Endothelial cell of umbilical vein (primary cell): ENCODE results near the gene PTH1R. TPM values are rescaled to one million over a fixed set of nuclear protein-coding genes. Genes with fewer than 3 reads are reported as not detected.

Experiments used
- BruUV-seq: library from RNA; stranded (reverse); fragments of 400-500 nt; replicated peaks from 2 replicates; lab custom pipeline; 2021; lab: Mats Ljungman, UMichigan
- CTCF ChIA-PET: fragments of 300-600, 350-600 bp; sonication (Branson Sonifier 250); formaldehyde crosslinking; loops from one replicate; lab custom pipeline; 2021; ENCODE audit warnings: antibody characterized with exemption, inconsistent platforms; lab: Charles Lee
- POLR2A ChIA-PET: fragments of 300-600, 350-600 bp; sonication (Branson Sonifier 250); formaldehyde crosslinking; loops from one replicate; lab custom pipeline; 2021; ENCODE audit warnings: antibody characterized with exemption, inconsistent platforms; lab: Charles Lee
- DNase-seq: peaks from one replicate; pipeline ENCODE4 v3.0.0-alpha.2; 2011; ENCODE audit warnings: low read depth, low spot score
- FAIRE-seq: peaks from 2 replicates; lab custom pipeline; 2011; peaks lifted over from hg19 to GRCh38; lab: Jason Lieb, UNC
- H2AFZ ChIP-seq: 2 replicates; pipeline ENCODE4 v1.6.0; 2012; ENCODE audit warnings: low read depth, low read length, control low read depth, inconsistent platforms
- H3K27ac ChIP-seq: 2 replicates; pipeline ENCODE4 v1.5.1; 2011; ENCODE audit warnings: low read depth, mild to moderate bottlenecking, control low read depth, low read length, moderate library complexity; ENCODE audit not compliant: insufficient read depth
- H3K27me3 ChIP-seq, 2 experiments: 2 replicates each; pipeline versions ENCODE4 v1.6.0 to v1.6.1; 2011; ENCODE audit warnings: low read length in 2 of 2, mixed read lengths in 1 of 2; ENCODE audit not compliant: control insufficient read depth in 2 of 2, insufficient read depth in 2 of 2
- H3K36me3 ChIP-seq, 2 experiments: 2 replicates in 1 of 2; 3 replicates in 1 of 2; pipeline ENCODE4 v1.5.1; 2011; ENCODE audit warnings: low read length in 2 of 2, mild to moderate bottlenecking in 1 of 2, moderate library complexity in 1 of 2; ENCODE audit not compliant: control insufficient read depth in 2 of 2, insufficient read depth in 2 of 2; ENCODE audit errors: extremely low read depth in 1 of 2
- H3K4me1 ChIP-seq: 3 replicates; pipeline ENCODE4 v1.5.1; 2011; ENCODE audit warnings: mild to moderate bottlenecking, low read length; ENCODE audit not compliant: control insufficient read depth, insufficient read depth; ENCODE audit errors: extremely low read depth
- H3K4me2 ChIP-seq: 2 replicates; pipeline ENCODE4 v1.6.1; 2011; ENCODE audit warnings: low read length, control low read depth, mixed read lengths; ENCODE audit not compliant: insufficient read depth
- H3K4me3 ChIP-seq, 3 experiments: fragments of 200-600 bp in 1 of 3; sonication (generic), shearing (Covaris generic) in 1 of 3; replicated peaks in 1 of 3; 2 replicates each; pipeline ENCODE4 v1.5.1; 2011 to 2016; ENCODE audit warnings: control low read depth in 3 of 3, low read length in 3 of 3, mild to moderate bottlenecking in 2 of 3, inconsistent platforms in 1 of 3, low read depth in 1 of 3, moderate library complexity in 1 of 3; ENCODE audit not compliant: insufficient read depth in 1 of 3
- H3K79me2 ChIP-seq: 2 replicates; pipeline ENCODE4 v1.6.0; 2012; ENCODE audit warnings: low read length, inconsistent platforms; ENCODE audit not compliant: control insufficient read depth, insufficient read depth
- H3K9ac ChIP-seq: replicated peaks from 2 replicates; pipeline ENCODE3; 2011; ENCODE audit warnings: low read length, control low read depth; ENCODE audit not compliant: insufficient read depth; ENCODE audit errors: extremely low read depth
- H3K9me1 ChIP-seq: replicated peaks from 3 replicates; pipeline ENCODE4 v1.6.0; 2011; ENCODE audit warnings: mild to moderate bottlenecking, low read length; ENCODE audit not compliant: control insufficient read depth, insufficient read depth; ENCODE audit errors: extremely low read depth
- H3K9me3 ChIP-seq: replicated peaks from 2 replicates; pipeline ENCODE4 v1.5.1; 2012; ENCODE audit warnings: low read length, inconsistent platforms; ENCODE audit not compliant: control insufficient read depth, insufficient read depth
- H4K20me1 ChIP-seq: replicated peaks from 2 replicates; pipeline ENCODE3; 2011; ENCODE audit warnings: mild to moderate bottlenecking, low read length; ENCODE audit not compliant: control insufficient read depth, insufficient read depth; ENCODE audit errors: extremely low read depth
- CTCF ChIP-seq, 2 donors: IDR thresholded peaks; 1 replicate in 1 of 2; 2 replicates in 1 of 2; pipeline ENCODE4 v1.5.1; 2011; ENCODE audit warnings: low read length in 2 of 2, mild to moderate bottlenecking in 2 of 2, moderate library complexity in 2 of 2, control low read depth in 1 of 2, inconsistent platforms in 1 of 2, low read depth in 1 of 2; ENCODE audit not compliant: insufficient read depth in 1 of 2; ENCODE audit errors: extremely low read depth in 1 of 2
- EZH2 ChIP-seq: IDR thresholded peaks from 2 replicates; pipeline ENCODE4 v1.6.1; 2012; ENCODE audit warnings: borderline replicate concordance, low read depth, mild to moderate bottlenecking, moderate library complexity, low read length, inconsistent platforms; ENCODE audit not compliant: severe bottlenecking
- FOS ChIP-seq: IDR thresholded peaks from 2 replicates; pipeline ENCODE4 v1.6.1; 2011; ENCODE audit warnings: mild to moderate bottlenecking, low read length, moderate library complexity, borderline replicate concordance; ENCODE audit not compliant: insufficient read depth
- GATA2 ChIP-seq: IDR thresholded peaks from 2 replicates; pipeline ENCODE4 v1.7.0; 2011; ENCODE audit warnings: low read depth, mild to moderate bottlenecking, moderate library complexity, mixed read lengths, low read length; ENCODE audit not compliant: insufficient read length, insufficient read depth
- JUN ChIP-seq: IDR thresholded peaks from 2 replicates; pipeline ENCODE4 v1.6.1; 2011; ENCODE audit warnings: borderline replicate concordance, low read depth; ENCODE audit not compliant: insufficient read length, insufficient read depth
- MAX ChIP-seq: IDR thresholded peaks from 2 replicates; pipeline ENCODE4 v1.6.1; 2011; ENCODE audit not compliant: insufficient read depth, insufficient read length
- MYC ChIP-seq: IDR thresholded peaks from one replicate; pipeline ENCODE4 v1.6.1; 2011; ENCODE audit warnings: mild to moderate bottlenecking, low read depth, low read length
- POLR2A ChIP-seq: IDR thresholded peaks from 2 replicates; pipeline ENCODE4 v1.6.1; 2012; ENCODE audit warnings: low read depth, mild to moderate bottlenecking, control low read depth, low read length
- POLR2AphosphoS5 ChIP-seq: IDR thresholded peaks from 2 replicates; pipeline ENCODE4 v1.6.1; 2012; ENCODE audit warnings: low read depth, mild to moderate bottlenecking, control low read depth, low read length, moderate library complexity; ENCODE audit not compliant: insufficient read depth
- dilution Hi-C: fragments of 300-500 bp; cut with MboI; formaldehyde crosslinking; loops from one replicate; pipeline ENCODE4 v1.15.0; 2019; ENCODE audit warnings: low sequenced_read_pairs; ENCODE audit not compliant: extremely low pct_ligation_motif_present
- intact Hi-C: fragments of 100-400 bp; cut with micrococcal nuclease; formaldehyde crosslinking; loops from one replicate; pipeline ENCODE4 v1.10.0; 2022
- polyA plus RNA-seq, 4 experiments: library from polyadenylated mRNA; depleted of rRNA in 3 of 4; stranded (reverse) in 3 of 4; unstranded in 1 of 4; fragments of >200 nt; gene quantifications; 2 replicates each; pipeline versions ENCODE4 v1.2.1 to v1.2.3, GENCODE V29; 2011 to 2012; ENCODE audit warnings: missing spikeins in 1 of 4
- total RNA-seq: library from RNA; stranded (reverse); gene quantifications from 2 replicates; pipeline ENCODE4 v1.2.3, GENCODE V29; 2021

PTH1R gene
- total and polyA plus RNA-seq, 2 donors (not counting 3 experiments of a cell fraction or from before 2014, with no cell fraction given): 0.08 to 0.46 TPM

- DNase-seq (no peak), FAIRE-seq (no peak)
- Histone ChIP-seq H3K4me3 (no peak overlapping the region), H3K79me2 (peaks cover 5% of the 10 kb centered on the region), H2AFZ (no peak overlapping the region), H3K9me3 (no peaks in the 10 kb centered on the region), H3K4me1 (peaks cover 1% of the 10 kb centered on the region), H3K36me3 (peaks cover 8 to 43% of the 10 kb centered on the region in 2 experiments), H3K27ac (no peak overlapping the region), H4K20me1 (no peaks in the 10 kb centered on the region), H3K9ac (no peak overlapping the region), H3K9me1 (no peaks in the 10 kb centered on the region), H3K4me2 (no peak overlapping the region), H3K27me3 (no peaks in the 10 kb centered on the region)
- ChIA-PET CTCF (interaction anchor here (1.4 to 1.5 kb wide), 2 partner anchors 12 to 77 kb away, joined by 6 read pairs; no protein-coding TSS in a partner anchor), POLR2A (no interaction called here)
- no TSS peak for BruUV-seq
- dilution Hi-C loops: no loop called here
- intact Hi-C loops: loop anchor here (10.0 kb wide), 1 partner anchor 404 kb away; no protein-coding TSS in a partner anchor
- TF ChIP-seq JUN (no peak), EZH2 (no peak), CTCF (IDR thresholded peaks at IDR 0.05; ENCODE audit: extremely low read depth in 1 of 2, insufficient read depth in 1 of 2, low read depth in 1 of 2, low read length in 2 of 2) (no peak), POLR2AphosphoS5 (no peak), POLR2A (no peak), GATA2 (no peak), MYC (no peak), MAX (no peak), FOS (no peak)
Observed at GRCh38 chr3:46921041-46921440, 43.5 kb downstream of the PTH1R start.
